HL-60 (cell line): Measurements from ENCODE around the gene FGR.

Experiments
- DNase-seq, 2 experiments: peaks; one replicate each; pipeline ENCODE4 v3.0.0-alpha.2; 2010 to 2020; ENCODE audit warnings: low read depth in 1 of 2, low spot score in 1 of 2
- H3K27ac ChIP-seq: fragments of 250-450 bp; sonication (Bioruptor Pico); replicated peaks from 2 replicates; pipeline ENCODE4 v1.5.1; 2020; ENCODE audit warnings: mild to moderate bottlenecking, moderate library complexity
- H3K27me3 ChIP-seq: fragments of 250-450 bp; sonication (Bioruptor Pico); 2 replicates; pipeline ENCODE4 v1.5.1; 2021; ENCODE audit warnings: mild to moderate bottlenecking, moderate library complexity; ENCODE audit not compliant: insufficient read depth, poor library complexity, severe bottlenecking
- H3K4me3 ChIP-seq: replicated peaks from 2 replicates; pipeline ENCODE4 v1.5.1; 2011; ENCODE audit warnings: mild to moderate bottlenecking, control low read depth, low read length; ENCODE audit not compliant: insufficient read depth
- GABPA ChIP-seq: IDR thresholded peaks from 2 replicates; pipeline ENCODE4 v1.6.1; 2012; ENCODE audit warnings: low read depth
- POLR2AphosphoS5 ChIP-seq: IDR thresholded peaks from 2 replicates; pipeline ENCODE4 v1.6.1; 2012; ENCODE audit warnings: low read depth
- SPI1 ChIP-seq: IDR thresholded peaks from 2 replicates; pipeline ENCODE4 v1.6.1; 2012; ENCODE audit warnings: low read depth, mild to moderate bottlenecking, borderline replicate concordance
- TF ChIP-seq, protein P1 (sequence below): IDR thresholded peaks from 2 replicates; pipeline ENCODE4 v1.6.1; 2012; ENCODE audit warnings: low read depth; ENCODE audit not compliant: insufficient replicate concordance
- TF ChIP-seq, protein P2 (sequence below): IDR thresholded peaks from one replicate; pipeline ENCODE4 v1.5.1; 2011; ENCODE audit warnings: low read length, control low read depth, inconsistent platforms; ENCODE audit not compliant: insufficient read depth

Gene FGR

DNA sequence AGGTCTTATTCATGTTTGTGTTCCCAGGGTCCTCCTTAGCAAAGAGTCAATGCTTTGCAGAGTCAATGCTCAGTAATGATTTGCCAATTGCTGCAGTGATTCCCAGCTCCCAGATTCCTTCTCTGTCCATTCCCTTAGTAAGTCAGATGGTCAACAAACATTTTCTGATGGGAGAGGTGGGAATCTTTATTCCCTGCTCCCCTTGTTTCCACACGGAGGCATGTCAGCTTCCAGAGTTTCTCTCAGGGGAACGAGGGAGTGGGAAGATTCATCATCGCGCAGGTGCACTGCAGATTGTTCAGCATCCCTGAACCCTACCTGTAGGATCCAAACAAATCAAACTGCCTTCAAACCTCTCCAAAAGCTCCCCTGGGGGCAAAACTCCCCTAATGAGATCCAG lies 23.5 kb downstream of the FGR start:
- Histone ChIP-seq H3K27ac (no peak overlapping the region), H3K27me3 (no peaks in the 10 kb centered on the region), H3K4me3 (no peak overlapping the region)
- no peak for DNase-seq
- no peak for TF ChIP-seq SPI1
- no peak for TF ChIP-seq POLR2AphosphoS5
- no peak for TF ChIP-seq GABPA
- TF ChIP-seq, protein P1, sequence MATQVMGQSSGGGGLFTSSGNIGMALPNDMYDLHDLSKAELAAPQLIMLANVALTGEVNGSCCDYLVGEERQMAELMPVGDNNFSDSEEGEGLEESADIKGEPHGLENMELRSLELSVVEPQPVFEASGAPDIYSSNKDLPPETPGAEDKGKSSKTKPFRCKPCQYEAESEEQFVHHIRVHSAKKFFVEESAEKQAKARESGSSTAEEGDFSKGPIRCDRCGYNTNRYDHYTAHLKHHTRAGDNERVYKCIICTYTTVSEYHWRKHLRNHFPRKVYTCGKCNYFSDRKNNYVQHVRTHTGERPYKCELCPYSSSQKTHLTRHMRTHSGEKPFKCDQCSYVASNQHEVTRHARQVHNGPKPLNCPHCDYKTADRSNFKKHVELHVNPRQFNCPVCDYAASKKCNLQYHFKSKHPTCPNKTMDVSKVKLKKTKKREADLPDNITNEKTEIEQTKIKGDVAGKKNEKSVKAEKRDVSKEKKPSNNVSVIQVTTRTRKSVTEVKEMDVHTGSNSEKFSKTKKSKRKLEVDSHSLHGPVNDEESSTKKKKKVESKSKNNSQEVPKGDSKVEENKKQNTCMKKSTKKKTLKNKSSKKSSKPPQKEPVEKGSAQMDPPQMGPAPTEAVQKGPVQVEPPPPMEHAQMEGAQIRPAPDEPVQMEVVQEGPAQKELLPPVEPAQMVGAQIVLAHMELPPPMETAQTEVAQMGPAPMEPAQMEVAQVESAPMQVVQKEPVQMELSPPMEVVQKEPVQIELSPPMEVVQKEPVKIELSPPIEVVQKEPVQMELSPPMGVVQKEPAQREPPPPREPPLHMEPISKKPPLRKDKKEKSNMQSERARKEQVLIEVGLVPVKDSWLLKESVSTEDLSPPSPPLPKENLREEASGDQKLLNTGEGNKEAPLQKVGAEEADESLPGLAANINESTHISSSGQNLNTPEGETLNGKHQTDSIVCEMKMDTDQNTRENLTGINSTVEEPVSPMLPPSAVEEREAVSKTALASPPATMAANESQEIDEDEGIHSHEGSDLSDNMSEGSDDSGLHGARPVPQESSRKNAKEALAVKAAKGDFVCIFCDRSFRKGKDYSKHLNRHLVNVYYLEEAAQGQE: no peak
- TF ChIP-seq, protein P2, sequence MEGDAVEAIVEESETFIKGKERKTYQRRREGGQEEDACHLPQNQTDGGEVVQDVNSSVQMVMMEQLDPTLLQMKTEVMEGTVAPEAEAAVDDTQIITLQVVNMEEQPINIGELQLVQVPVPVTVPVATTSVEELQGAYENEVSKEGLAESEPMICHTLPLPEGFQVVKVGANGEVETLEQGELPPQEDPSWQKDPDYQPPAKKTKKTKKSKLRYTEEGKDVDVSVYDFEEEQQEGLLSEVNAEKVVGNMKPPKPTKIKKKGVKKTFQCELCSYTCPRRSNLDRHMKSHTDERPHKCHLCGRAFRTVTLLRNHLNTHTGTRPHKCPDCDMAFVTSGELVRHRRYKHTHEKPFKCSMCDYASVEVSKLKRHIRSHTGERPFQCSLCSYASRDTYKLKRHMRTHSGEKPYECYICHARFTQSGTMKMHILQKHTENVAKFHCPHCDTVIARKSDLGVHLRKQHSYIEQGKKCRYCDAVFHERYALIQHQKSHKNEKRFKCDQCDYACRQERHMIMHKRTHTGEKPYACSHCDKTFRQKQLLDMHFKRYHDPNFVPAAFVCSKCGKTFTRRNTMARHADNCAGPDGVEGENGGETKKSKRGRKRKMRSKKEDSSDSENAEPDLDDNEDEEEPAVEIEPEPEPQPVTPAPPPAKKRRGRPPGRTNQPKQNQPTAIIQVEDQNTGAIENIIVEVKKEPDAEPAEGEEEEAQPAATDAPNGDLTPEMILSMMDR: no peak

DNA sequence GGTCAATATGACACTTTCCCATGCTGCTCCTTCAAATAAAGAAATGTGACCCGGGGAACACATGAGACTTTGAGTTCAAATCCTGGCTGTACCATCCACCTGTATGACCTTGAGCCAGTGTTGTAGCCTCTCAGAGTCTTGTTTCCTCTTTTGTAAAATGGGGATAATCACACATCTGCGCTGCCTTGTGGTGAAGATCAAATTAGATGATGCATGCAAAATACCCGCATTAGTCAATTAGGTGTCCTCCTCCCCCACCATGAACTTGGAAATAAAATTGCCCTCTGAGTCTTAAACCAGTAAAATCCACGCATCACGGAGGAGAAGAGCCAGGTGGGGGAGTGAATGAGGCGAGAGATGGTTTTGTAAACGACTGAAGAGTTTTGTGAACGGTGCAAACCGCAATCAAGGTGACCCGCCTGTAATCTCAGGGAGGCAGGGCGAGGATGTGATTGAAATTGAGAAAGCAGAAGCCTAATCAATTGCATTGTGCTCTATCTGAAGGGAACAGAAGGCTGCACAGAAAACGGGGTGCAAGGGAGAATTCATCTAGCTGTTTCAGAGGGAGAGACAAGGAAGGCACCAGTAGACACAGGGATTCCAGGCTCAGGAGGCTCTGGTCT lies 25.3 kb downstream of the FGR start:
- no peak for DNase-seq
- H3K4me3 ChIP-seq: no peak overlapping the region
- TF ChIP-seq, protein P2: no peak
- TF ChIP-seq POLR2AphosphoS5: no peak
- TF ChIP-seq GABPA: no peak
- TF ChIP-seq, protein P1: no peak
- no peak for TF ChIP-seq SPI1
- no peaks in the 10 kb centered on the region for H3K27me3 ChIP-seq
- no peak overlapping the region for H3K27ac ChIP-seq

DNA sequence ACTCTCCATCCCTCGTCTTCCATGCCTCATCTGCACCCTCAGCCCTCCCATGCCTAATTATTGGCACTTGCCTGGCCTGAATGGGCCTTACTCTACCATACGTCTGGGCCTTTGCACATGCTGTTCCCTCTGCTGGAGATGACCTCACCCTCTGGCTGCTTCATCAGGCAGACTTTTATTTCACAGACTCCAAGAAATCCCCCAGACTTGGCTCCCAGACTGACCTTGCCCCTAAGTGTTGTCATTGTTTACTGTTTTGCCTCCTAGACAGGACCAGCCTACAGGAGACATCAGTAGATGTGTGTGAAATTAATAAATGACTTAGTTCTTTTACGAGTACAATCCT lies 25.8 kb downstream of the FGR start:
- no peaks in the 10 kb centered on the region for H3K27me3 ChIP-seq
- no peak overlapping the region for H3K27ac ChIP-seq

More for the DNA sequence above, 25.8 kb downstream of the FGR start:
- no peak overlapping the region for H3K4me3 ChIP-seq
- TF ChIP-seq GABPA (no peak), POLR2AphosphoS5 (no peak), SPI1 (no peak)
- TF ChIP-seq, protein P1: no peak
- TF ChIP-seq, protein P2: no peak
- DNase-seq: no peak
